ENCODE results near the gene OAS2. TPM values are rescaled to one million over a fixed set of nuclear protein-coding genes. Genes with fewer than 3 reads are reported as not detected.
A peak's percentile ranks its signal among the peaks of the same experiment; 100 is the strongest.

The OAS2 gene
- total RNA-seq, 2 donors from 2014 or later = 44.6 to 64.8 TPM

DNA sequence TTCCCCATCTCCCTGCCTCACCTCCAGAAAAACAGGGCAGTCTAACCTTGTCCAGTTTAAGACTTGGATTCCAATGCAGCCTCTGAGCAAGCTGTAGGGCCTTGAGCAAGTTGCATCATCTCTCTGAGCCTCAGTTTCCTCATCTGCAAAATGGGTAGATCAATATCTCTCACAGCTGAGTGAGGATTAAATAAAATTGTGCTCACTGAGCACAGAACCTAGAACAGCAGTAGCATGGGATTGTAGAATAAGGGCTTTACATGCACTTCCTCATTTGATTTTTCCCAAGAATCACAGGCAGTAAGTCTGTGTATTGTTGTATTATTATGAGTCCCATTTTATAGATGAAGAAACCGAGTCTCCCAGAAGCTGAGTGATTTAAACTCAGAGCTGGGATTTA, 80.2 kb downstream of the OAS2 start:
- Mint-ChIP-seq H3K36me3 (ENCODE audit: low read depth) (peaks cover 4% of the 10 kb centered on the region), H3K4me1 (peaks cover 8% of the 10 kb centered on the region), H3K27me3 (no peaks in the 10 kb centered on the region), H3K27ac (no peak overlapping the region), H3K4me3 (no peak overlapping the region), H3K9me3 (no peaks in the 10 kb centered on the region)
- no peak for ATAC-seq (replicated peaks)

GRCh38 chr12:113059071-113059595, 80.8 kb downstream of the OAS2 start:
- Mint-ChIP-seq H3K27me3 (no peaks in the 10 kb centered on the region), H3K9me3 (no peaks in the 10 kb centered on the region), H3K4me1 (peaks cover 8% of the 10 kb centered on the region), H3K27ac (no peak overlapping the region), H3K36me3 (ENCODE audit: low read depth) (peaks cover 4% of the 10 kb centered on the region), H3K4me3 (no peak overlapping the region)
- peak; percentile 76 for ATAC-seq (replicated peaks)

DNA sequence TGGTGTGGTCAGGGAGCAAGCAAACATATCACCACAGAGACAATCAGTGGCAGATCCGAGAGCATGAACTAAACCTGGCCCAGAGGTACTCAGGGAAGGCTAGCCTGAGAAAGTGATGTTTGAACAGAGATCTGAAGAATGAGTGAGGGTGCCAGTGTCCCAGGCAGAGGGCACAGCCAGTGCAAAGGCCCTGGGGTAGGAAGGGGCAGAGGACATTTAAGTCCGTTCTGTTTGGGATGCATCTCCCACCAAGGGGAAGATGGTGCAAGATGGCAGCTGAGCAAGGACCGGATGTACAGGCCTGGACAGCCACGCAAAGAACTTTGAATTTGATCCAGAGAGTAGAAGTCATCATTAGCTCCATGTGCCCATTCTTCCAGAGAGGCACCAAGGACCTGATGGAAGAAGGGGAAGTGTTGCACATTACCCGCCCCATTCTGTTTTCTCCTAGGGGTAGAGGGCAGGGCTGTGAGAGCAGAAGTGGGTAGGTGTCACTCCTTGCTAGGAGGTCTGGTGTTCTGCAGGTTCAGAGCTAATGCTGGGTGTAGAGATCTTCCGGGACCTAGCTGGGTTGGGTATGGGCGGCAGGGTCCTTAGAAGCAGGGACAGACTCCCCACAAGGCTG, 82.1 kb downstream of the OAS2 start:
- peaks cover 4% of the 10 kb centered on the region for H3K36me3 Mint-ChIP-seq (ENCODE audit: low read depth)
- no peak for ATAC-seq (replicated peaks)
- H3K27ac Mint-ChIP-seq = no peak overlapping the region
- H3K9me3 Mint-ChIP-seq = no peaks in the 10 kb centered on the region
- H3K27me3 Mint-ChIP-seq = no peaks in the 10 kb centered on the region
- H3K4me1 Mint-ChIP-seq = peaks cover 8% of the 10 kb centered on the region
- no peak overlapping the region for H3K4me3 Mint-ChIP-seq

- Mint-ChIP-seq H3K9me3 (no peaks in the 10 kb centered on the region), H3K4me1 (peaks cover 8% of the 10 kb centered on the region), H3K27me3 (no peaks in the 10 kb centered on the region)
These were observed 82.9 kb downstream of the OAS2 start for GRCh38 chr12:113061061-113061694.

More at GRCh38 chr12:113061061-113061694, 82.9 kb downstream of the OAS2 start:
- Mint-ChIP-seq H3K27ac (no peak overlapping the region), H3K36me3 (ENCODE audit: low read depth) (peaks cover 4% of the 10 kb centered on the region), H3K4me3 (peak overlapping the region; percentile 31)
- ATAC-seq (replicated peaks) = no peak

Other genes with a start within 250 kb of the OAS2 start
- gene RPH3A, start 186.8 kb upstream of the OAS2 start, total RNA-seq = not detected
- gene OAS1, start 71.6 kb upstream of the OAS2 start, total RNA-seq = 10 to 100 TPM; 15.6 to 20.9 TPM
- gene OAS3, start 40.0 kb upstream of the OAS2 start, total RNA-seq = 10 to 100 TPM; 17.4 to 41.7 TPM
- gene DTX1, start 78.2 kb downstream of the OAS2 start, total RNA-seq = 10 to 100 TPM; 13.2 to 17.4 TPM
- 10 to 100 TPM in 1 of 2 donors, 1 to 10 TPM in 1; 1.0 to 21.3 TPM for gene RASAL1, start 157.2 kb downstream of the OAS2 start, total RNA-seq
- 1 to 10 TPM in 1 of 2 donors, under 1 TPM in 1; 0.32 to 1.2 TPM for gene CFAP73, start 171.2 kb downstream of the OAS2 start, total RNA-seq
- gene DDX54, start 207.0 kb downstream of the OAS2 start, total RNA-seq = 10 to 100 TPM; 47.4 to 86.9 TPM
- 10 to 100 TPM; 14.2 to 23.9 TPM for gene RITA1, start 207.2 kb downstream of the OAS2 start, total RNA-seq
- gene TPCN1, start 242.9 kb downstream of the OAS2 start, total RNA-seq = 10 to 100 TPM; 29.4 to 67.7 TPM

All from activated T-helper 17 cell treated with anti-CD3 and anti-CD28 coated beads, Interleukin-2, amount 50 U/mL, for 72 hours (primary cell).